BJ (cell line): Measurements from ENCODE around the gene CRIM1. TPM values are rescaled to one million over a fixed set of nuclear protein-coding genes. Genes with fewer than 3 reads are reported as not detected.

ENCODE experiments used
- CTCF ChIA-PET: fragments of 350-600 bp; formaldehyde crosslinking; extraction: SDS; loops from one replicate; lab custom pipeline; 2021; ENCODE audit warnings: antibody characterized with exemption, inconsistent platforms; lab: Yijun Ruan, JAX
- POLR2A ChIA-PET: fragments of 300-600 bp; sonication (Branson Sonifier 250); formaldehyde crosslinking; extraction: SDS; loops from one replicate; lab custom pipeline; 2021; ENCODE audit warnings: antibody characterized with exemption; lab: Charles Lee
- DNase-seq: peaks from one replicate; pipeline ENCODE4 v3.0.0-alpha.2; 2011; ENCODE audit warnings: low read depth
- H3K27me3 ChIP-seq: 2 replicates; pipeline ENCODE4 v1.6.0; 2011; ENCODE audit warnings: low read length; ENCODE audit not compliant: control insufficient read depth, insufficient read depth
- H3K36me3 ChIP-seq: 2 replicates; pipeline ENCODE4 v1.5.1; 2011; ENCODE audit warnings: low read length; ENCODE audit not compliant: control insufficient read depth, insufficient read depth
- H3K4me3 ChIP-seq: 2 replicates; pipeline ENCODE4 v1.5.1; 2011; ENCODE audit warnings: low read depth, mild to moderate bottlenecking, control low read depth, low read length
- polyA plus RNA-seq: library from polyadenylated mRNA; depleted of rRNA; stranded (reverse); fragments of >200 nt; gene quantifications from 2 replicates; pipeline ENCODE4 v1.2.3, GENCODE V29; 2011
- TF ChIP-seq, protein P1 (sequence below): IDR thresholded peaks from 2 replicates; pipeline ENCODE4 v1.5.1; 2011; ENCODE audit warnings: low read depth, mild to moderate bottlenecking, control low read depth, inconsistent platforms, low read length, moderate library complexity; ENCODE audit not compliant: insufficient read depth

Gene CRIM1
- polyA plus RNA-seq, 1 experiment, result 729 TPM

GRCh38 chr2:36352701-36353100, 2.9 kb upstream of the CRIM1 start:
- Histone ChIP-seq H3K36me3 (no peaks in the 10 kb centered on the region), H3K4me3 (no peak overlapping the region), H3K27me3 (no peaks in the 10 kb centered on the region)
- TF ChIP-seq, protein P1, sequence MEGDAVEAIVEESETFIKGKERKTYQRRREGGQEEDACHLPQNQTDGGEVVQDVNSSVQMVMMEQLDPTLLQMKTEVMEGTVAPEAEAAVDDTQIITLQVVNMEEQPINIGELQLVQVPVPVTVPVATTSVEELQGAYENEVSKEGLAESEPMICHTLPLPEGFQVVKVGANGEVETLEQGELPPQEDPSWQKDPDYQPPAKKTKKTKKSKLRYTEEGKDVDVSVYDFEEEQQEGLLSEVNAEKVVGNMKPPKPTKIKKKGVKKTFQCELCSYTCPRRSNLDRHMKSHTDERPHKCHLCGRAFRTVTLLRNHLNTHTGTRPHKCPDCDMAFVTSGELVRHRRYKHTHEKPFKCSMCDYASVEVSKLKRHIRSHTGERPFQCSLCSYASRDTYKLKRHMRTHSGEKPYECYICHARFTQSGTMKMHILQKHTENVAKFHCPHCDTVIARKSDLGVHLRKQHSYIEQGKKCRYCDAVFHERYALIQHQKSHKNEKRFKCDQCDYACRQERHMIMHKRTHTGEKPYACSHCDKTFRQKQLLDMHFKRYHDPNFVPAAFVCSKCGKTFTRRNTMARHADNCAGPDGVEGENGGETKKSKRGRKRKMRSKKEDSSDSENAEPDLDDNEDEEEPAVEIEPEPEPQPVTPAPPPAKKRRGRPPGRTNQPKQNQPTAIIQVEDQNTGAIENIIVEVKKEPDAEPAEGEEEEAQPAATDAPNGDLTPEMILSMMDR, result no peak
- no peak for DNase-seq
- CTCF ChIA-PET, result interaction anchor here (0.6 to 3.6 kb wide), 33 partner anchors 13 to 668 kb away, joined by 3 to 23 read pairs (median 4); no protein-coding TSS in a partner anchor
- POLR2A ChIA-PET, result interaction anchor here (0.6 to 1.0 kb wide), 4 partner anchors 19 to 325 kb away, joined by 3 to 4 read pairs (median 3); no protein-coding TSS in a partner anchor

DNA sequence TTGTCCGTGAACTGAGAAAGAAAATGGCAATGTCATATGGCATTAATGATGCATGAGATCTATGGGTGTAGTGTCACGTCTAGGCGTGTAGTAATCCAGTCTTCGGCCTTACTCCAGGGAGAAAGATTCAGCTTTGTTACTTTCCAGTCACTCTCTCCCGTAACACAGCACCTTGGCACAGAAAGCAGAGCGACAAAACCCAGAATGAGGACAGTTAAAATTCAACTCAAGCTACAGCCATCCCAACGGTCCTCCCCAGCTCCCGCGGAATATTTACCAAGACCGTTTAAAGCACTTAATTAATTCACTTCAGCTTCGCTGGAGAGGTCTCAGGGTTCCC, 797 bp upstream of the CRIM1 start:
- no peaks in the 10 kb centered on the region for H3K27me3 ChIP-seq
- H3K36me3 ChIP-seq, result no peaks in the 10 kb centered on the region
- TF ChIP-seq, protein P1, result no peak
- POLR2A ChIA-PET, result interaction anchor here (0.6 to 1.0 kb wide), 3 partner anchors 79 to 187 kb away, joined by 3 to 4 read pairs (median 4); no protein-coding TSS in a partner anchor
- no peak for DNase-seq
- H3K4me3 ChIP-seq, result peak overlapping the region; percentile 75
- CTCF ChIA-PET, result interaction anchor here (1.0 to 3.6 kb wide), 2 partner anchors 301 to 310 kb away, joined by 4 to 23 read pairs; no protein-coding TSS in a partner anchor

DNA sequence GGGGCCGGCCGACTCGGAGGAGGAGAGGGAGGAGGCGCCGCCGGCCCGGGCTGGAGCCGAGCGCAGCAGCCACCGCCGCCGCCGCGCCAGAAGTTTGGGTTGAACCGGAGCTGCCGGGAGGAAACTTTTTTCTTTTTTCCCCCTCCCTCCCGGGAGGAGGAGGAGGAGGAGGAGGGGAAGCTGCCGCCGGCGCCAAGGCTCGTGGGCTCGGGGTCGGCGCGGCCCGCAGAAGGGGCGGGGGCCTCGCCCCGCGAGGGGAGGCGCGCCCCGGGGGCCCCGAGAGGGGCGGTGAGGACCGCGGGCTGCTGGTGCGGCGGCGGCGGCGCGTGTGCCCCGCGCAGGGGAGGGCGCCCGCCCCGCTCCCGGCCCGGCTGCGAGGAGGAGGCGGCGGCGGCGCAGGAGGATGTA, 316 bp downstream of the CRIM1 start:
- DNase-seq, result no peak
- Histone ChIP-seq H3K27me3 (no peaks in the 10 kb centered on the region), H3K36me3 (no peaks in the 10 kb centered on the region), H3K4me3 (peak overlapping the region; percentile 97)
- TF ChIP-seq, protein P1, result no peak
- POLR2A ChIA-PET, result interaction anchor here (0.5 to 0.6 kb wide), 4 partner anchors 113 to 191 kb away, joined by 3 to 9 read pairs (median 6); no protein-coding TSS in a partner anchor
- CTCF ChIA-PET, result interaction anchor here (1.2 to 3.6 kb wide), 2 partner anchors 133 to 309 kb away, joined by 6 to 23 read pairs; no protein-coding TSS in a partner anchor

GRCh38 chr2:36356298-36356989, 866 bp downstream of the CRIM1 start:
- TF ChIP-seq, protein P1, result no peak
- POLR2A ChIA-PET, result interaction anchor here (0.5 to 0.6 kb wide), 2 partner anchors 113 to 190 kb away, joined by 3 to 5 read pairs; no protein-coding TSS in a partner anchor
- Histone ChIP-seq H3K27me3 (no peaks in the 10 kb centered on the region), H3K36me3 (no peaks in the 10 kb centered on the region), H3K4me3 (peak overlapping the region; percentile 97)
- no peak for DNase-seq
- CTCF ChIA-PET, result interaction anchor here (1.2 kb wide), 1 partner anchor 132 kb away, joined by 6 read pairs; no protein-coding TSS in a partner anchor
